Small intestine (tissue), 7 donors: ENCODE data around the gene TBC1D14. TPM values are rescaled to one million over a fixed set of nuclear protein-coding genes. Genes with fewer than 3 reads are reported as not detected.
A peak's percentile ranks its signal among the peaks of the same experiment; 100 is the strongest.

Experiments used
- DNase-seq, 2 donors: peaks; one replicate each; pipeline versions ENCODE4 v3.0.0 to v3.0.0-alpha.2; 2013
- FAIRE-seq: peaks from 2 replicates; lab custom pipeline; 2012; peaks lifted over from hg19 to GRCh38; lab: Jason Lieb, UNC
- H3K27ac ChIP-seq, 3 donors: one replicate each; pipeline ENCODE4 v1.5.1; 2013; ENCODE audit warnings: low read length in 2 of 3, mild to moderate bottlenecking in 2 of 3, control low read depth in 1 of 3, inconsistent platforms in 1 of 3, low read depth in 1 of 3, moderate library complexity in 1 of 3
- H3K27me3 ChIP-seq, 3 donors: one replicate each; pipeline ENCODE4 v1.6.1; 2013; ENCODE audit warnings: low read length in 3 of 3, inconsistent platforms in 1 of 3; ENCODE audit not compliant: control insufficient read depth in 3 of 3, insufficient read depth in 3 of 3
- H3K36me3 ChIP-seq, 3 donors: one replicate each; pipeline ENCODE4 v1.6.1; 2013; ENCODE audit warnings: low read length in 3 of 3, inconsistent platforms in 1 of 3, low read depth in 1 of 3, mild to moderate bottlenecking in 1 of 3, moderate library complexity in 1 of 3; ENCODE audit not compliant: control insufficient read depth in 3 of 3, insufficient read depth in 2 of 3
- H3K4me1 ChIP-seq, 3 donors: one replicate each; pipeline ENCODE4 v1.6.1; 2013; ENCODE audit warnings: low read length in 2 of 3, inconsistent platforms in 1 of 3, low read depth in 1 of 3, mild to moderate bottlenecking in 1 of 3, moderate library complexity in 1 of 3; ENCODE audit not compliant: control insufficient read depth in 3 of 3, insufficient read depth in 2 of 3
- H3K4me3 ChIP-seq, 3 donors: one replicate each; pipeline ENCODE4 v1.5.1; 2013; ENCODE audit warnings: low read length in 3 of 3, control low read depth in 1 of 3, inconsistent platforms in 1 of 3, low read depth in 1 of 3, mild to moderate bottlenecking in 1 of 3, moderate library complexity in 1 of 3
- H3K9me3 ChIP-seq, 2 donors: one replicate each; pipeline ENCODE4 v1.6.1; 2013; ENCODE audit warnings: low read depth in 1 of 2, low read length in 1 of 2; ENCODE audit not compliant: control insufficient read depth in 2 of 2, insufficient read depth in 1 of 2
- WGBS, 3 donors: extraction: QIAGEN DNeasy Blood & Tissue Kit; methylation state at CpG; one replicate each; pipeline ENCODE4 v1.1.7; 2013; 5-methylcytosine and 5-hydroxymethylcytosine counted together
- polyA plus RNA-seq, 4 donors: library from polyadenylated mRNA; stranded (reverse) in 3 of 4; unstranded in 1 of 4; fragments of 200-250 nt in 3 of 4; fragments of 120-200 nt in 1 of 4; gene quantifications; one replicate each; pipeline versions ENCODE4 v1.2.1 to v1.2.3, GENCODE V29; 2013
- donor health status: healthy with polysubstance abuse.
- donor health status: control.
- donor health status: control.
- donor health status: Bipolar disorder and iron deficiency.
- donor health status: healthy.

The TBC1D14 gene
- polyA plus RNA-seq, 4 donors = 16.8 to 57.8 (median 25.2) TPM

GRCh38 chr4:6987588-6987961, 77.9 kb downstream of the TBC1D14 start:
- Histone ChIP-seq H3K4me3 (peak overlapping the region; percentile 61 to 90 (median 67)), H3K27ac (peak overlapping the region; percentile 65 to 77 (median 67)), H3K36me3 (peaks cover 0 to 32% (median 3%) of the 10 kb centered on the region in 3 donors), H3K4me1 (peaks cover 0 to 45% (median 7%) of the 10 kb centered on the region in 3 donors), H3K27me3 (no peaks in the 10 kb centered on the region), H3K9me3 (no peaks in the 10 kb centered on the region)
- FAIRE-seq (no peak), DNase-seq (no peak)
- WGBS, 3 donors = 2 to 4% (median 3%) methylated on average over 17 of the region's 17 CpGs

GRCh38 chr4:6988016-6988715, 78.5 kb downstream of the TBC1D14 start:
- Histone ChIP-seq H3K27ac (peak overlapping the region; percentile 65 to 77 (median 67)), H3K4me3 (peak overlapping the region in 2 of 3 donors; percentile 61 to 90), H3K4me1 (peaks cover 0 to 50% (median 7%) of the 10 kb centered on the region in 3 donors), H3K27me3 (no peaks in the 10 kb centered on the region), H3K36me3 (peaks cover 0 to 33% (median 3%) of the 10 kb centered on the region in 3 donors), H3K9me3 (no peaks in the 10 kb centered on the region)
- FAIRE-seq (no peak), DNase-seq (peak; percentile 40 to 45)
- 34 to 46% (median 42%) methylated on average over 13 of the region's 13 CpGs for WGBS, 3 donors

GRCh38 chr4:6989331-6989923, 79.8 kb downstream of the TBC1D14 start:
- Histone ChIP-seq H3K9me3 (no peaks in the 10 kb centered on the region), H3K4me3 (no peak overlapping the region), H3K4me1 (peaks cover 0 to 48% (median 7%) of the 10 kb centered on the region in 3 donors), H3K36me3 (peaks cover 0 to 38% (median 3%) of the 10 kb centered on the region in 3 donors), H3K27ac (no peak overlapping the region), H3K27me3 (no peaks in the 10 kb centered on the region)
- WGBS, 3 donors = 81 to 86% (median 85%) methylated on average over 10 of the region's 10 CpGs
- FAIRE-seq (no peak), DNase-seq (no peak)

GRCh38 chr4:6990661-6991060, 81.0 kb downstream of the TBC1D14 start:
- DNase-seq = no peak
- H3K36me3 ChIP-seq = peaks cover 0 to 47% (median 3%) of the 10 kb centered on the region in 3 donors
- peaks cover 0 to 38% (median 4%) of the 10 kb centered on the region in 3 donors for H3K4me1 ChIP-seq
- H3K27ac ChIP-seq = no peak overlapping the region
- H3K4me3 ChIP-seq = no peak overlapping the region
- H3K27me3 ChIP-seq = no peaks in the 10 kb centered on the region
- no peaks in the 10 kb centered on the region for H3K9me3 ChIP-seq
- FAIRE-seq = no peak
- 71 to 85% (median 77%) methylated on average over 6 of the region's 6 CpGs for WGBS, 3 donors

- Histone ChIP-seq H3K27ac (peak overlapping the region in 1 of 3 donors; percentile 57), H3K27me3 (no peaks in the 10 kb centered on the region), H3K4me3 (no peak overlapping the region), H3K4me1 (peaks cover 0 to 32% (median 4%) of the 10 kb centered on the region in 3 donors), H3K9me3 (no peaks in the 10 kb centered on the region), H3K36me3 (peaks cover 1 to 48% (median 3%) of the 10 kb centered on the region in 3 donors)
- 86 to 88% (median 87%) methylated on average over 11 of the region's 11 CpGs for WGBS, 3 donors
- DNase-seq (no peak), FAIRE-seq (no peak)
These were observed 81.6 kb downstream of the TBC1D14 start for GRCh38 chr4:6991249-6991648.

- DNase-seq (no peak), FAIRE-seq (no peak)
- H3K36me3 ChIP-seq = peaks cover 4 to 55% (median 5%) of the 10 kb centered on the region in 3 donors
- no peak overlapping the region for H3K4me3 ChIP-seq
- no peaks in the 10 kb centered on the region for H3K9me3 ChIP-seq
- H3K4me1 ChIP-seq = peaks cover 0 to 30% (median 4%) of the 10 kb centered on the region in 3 donors
- 66 to 76% (median 71%) methylated on average over 15 of the region's 15 CpGs for WGBS, 3 donors
- H3K27ac ChIP-seq = peak overlapping the region in 2 of 3 donors; percentile 57 to 58
- no peaks in the 10 kb centered on the region for H3K27me3 ChIP-seq
These were observed 82.3 kb downstream of the TBC1D14 start for GRCh38 chr4:6991771-6992557.

- Histone ChIP-seq H3K9me3 (no peaks in the 10 kb centered on the region), H3K4me3 (no peak overlapping the region), H3K27me3 (no peaks in the 10 kb centered on the region), H3K36me3 (peaks cover 5 to 59% (median 6%) of the 10 kb centered on the region in 3 donors), H3K4me1 (peaks cover 0 to 25% (median 4%) of the 10 kb centered on the region in 3 donors), H3K27ac (peak overlapping the region in 2 of 3 donors; percentile 57 to 58)
- DNase-seq = peak in 1 of 2 donors; percentile 48
- 56 to 71% (median 70%) methylated on average over 15 of the region's 15 CpGs for WGBS, 3 donors
- FAIRE-seq = no peak
These were observed 83.4 kb downstream of the TBC1D14 start for GRCh38 chr4:6992728-6993677.
